Activated naive CD8-positive, alpha-beta T cell treated with anti-CD3 and anti-CD28 coated beads, Interleukin-2, amount 50 U/mL, for 24 hours (primary cell): Measurements from ENCODE around the gene ZBED5.
A peak's percentile ranks its signal among the peaks of the same experiment; 100 is the strongest.

ENCODE experiments used
- ATAC-seq: fragments of 150-1000 bp; cut with Tn5 transposase; one replicate; pipeline ENCODE4 v1.10.0; 2021
- DNase-seq: peaks from one replicate; pipeline ENCODE4 v3.0.0; 2021
- H3K27ac Mint-ChIP-seq: one replicate; pipeline ENCODE4 v1.8.0; 2021; ENCODE audit warnings: mild to moderate bottlenecking, mixed read lengths
- H3K27me3 Mint-ChIP-seq: one replicate; pipeline ENCODE4 v1.8.0; 2021; ENCODE audit warnings: mixed read lengths
- H3K36me3 Mint-ChIP-seq: one replicate; pipeline ENCODE4 v1.8.0; 2021; ENCODE audit warnings: low read depth, mixed read lengths
- H3K4me1 Mint-ChIP-seq: one replicate; pipeline ENCODE4 v1.8.0; 2021; ENCODE audit warnings: mixed read lengths
- H3K4me3 Mint-ChIP-seq: one replicate; pipeline ENCODE4 v1.8.0; 2021; ENCODE audit warnings: mild to moderate bottlenecking, moderate library complexity, mixed read lengths
- H3K9me3 Mint-ChIP-seq: one replicate; pipeline ENCODE4 v1.8.0; 2021; ENCODE audit warnings: mixed read lengths

The ZBED5 gene

GRCh38 chr11:10857709-10858438 lies at the start of gene ZBED5:
Gene ZBED5 (minus strand): TSS chr11:10858053. CDS start chr11:10854945, 3,108 bp downstream.
- Mint-ChIP-seq H3K27ac (peak within 1 kb of the TSS; percentile 98), H3K4me1 (peaks cover 48% of the 10 kb centered on the region), H3K4me3 (peak within 1 kb of the TSS; percentile 99), H3K36me3 (peaks cover 26% of the 10 kb centered on the region), H3K9me3 (no peaks in the 10 kb centered on the region), H3K27me3 (no peaks in the 10 kb centered on the region)
- ATAC-seq (peak; percentile 94), DNase-seq (peak; percentile 93)

GRCh38 chr11:10906521-10906920 lies 48.7 kb upstream of the ZBED5 start:
- Mint-ChIP-seq H3K9me3 (no peaks in the 10 kb centered on the region), H3K27me3 (peaks cover 2% of the 10 kb centered on the region), H3K36me3 (no peaks in the 10 kb centered on the region), H3K27ac (no peak overlapping the region), H3K4me1 (peaks cover 2% of the 10 kb centered on the region), H3K4me3 (no peak overlapping the region)
- DNase-seq (no peak), ATAC-seq (no peak)

- no peaks in the 10 kb centered on the region for H3K9me3 Mint-ChIP-seq
- H3K4me1 Mint-ChIP-seq: peaks cover 33% of the 10 kb centered on the region
- DNase-seq: no peak
- no peak overlapping the region for H3K4me3 Mint-ChIP-seq
- peaks cover 2% of the 10 kb centered on the region for H3K27me3 Mint-ChIP-seq
- ATAC-seq: no peak
- H3K27ac Mint-ChIP-seq: no peak overlapping the region
- H3K36me3 Mint-ChIP-seq: no peaks in the 10 kb centered on the region
Measured at GRCh38 chr11:10902301-10903063, 44.6 kb upstream of the ZBED5 start.

GRCh38 chr11:10900681-10901415 lies 43.0 kb upstream of the ZBED5 start:
- no peak for ATAC-seq
- Mint-ChIP-seq H3K27me3 (peaks cover 2% of the 10 kb centered on the region), H3K36me3 (no peaks in the 10 kb centered on the region), H3K9me3 (no peaks in the 10 kb centered on the region), H3K27ac (peak overlapping the region; percentile 79), H3K4me3 (no peak overlapping the region), H3K4me1 (peaks cover 33% of the 10 kb centered on the region)
- no peak for DNase-seq

GRCh38 chr11:10899121-10899830 lies 41.4 kb upstream of the ZBED5 start:
- DNase-seq (peak; percentile 19), ATAC-seq (peak; percentile 59)
- peaks cover 2% of the 10 kb centered on the region for H3K27me3 Mint-ChIP-seq
- peaks cover 33% of the 10 kb centered on the region for H3K4me1 Mint-ChIP-seq
- no peaks in the 10 kb centered on the region for H3K36me3 Mint-ChIP-seq
- peak overlapping the region; percentile 79 for H3K27ac Mint-ChIP-seq
- peak overlapping the region; percentile 9 for H3K4me3 Mint-ChIP-seq
- no peaks in the 10 kb centered on the region for H3K9me3 Mint-ChIP-seq

- H3K27ac Mint-ChIP-seq: peak overlapping the region; percentile 79
- ATAC-seq: no peak
- peaks cover 33% of the 10 kb centered on the region for H3K4me1 Mint-ChIP-seq
- peaks cover under 1% of the 10 kb centered on the region for H3K27me3 Mint-ChIP-seq
- H3K36me3 Mint-ChIP-seq: no peaks in the 10 kb centered on the region
- H3K9me3 Mint-ChIP-seq: no peaks in the 10 kb centered on the region
- DNase-seq: no peak
- H3K4me3 Mint-ChIP-seq: no peak overlapping the region
Measured at GRCh38 chr11:10898763-10899025, 40.8 kb upstream of the ZBED5 start.

GRCh38 chr11:10898003-10898762 lies 40.3 kb upstream of the ZBED5 start:
- Mint-ChIP-seq H3K9me3 (no peaks in the 10 kb centered on the region), H3K4me3 (no peak overlapping the region), H3K27ac (peak overlapping the region; percentile 79)

GRCh38 chr11:10897150-10897549 lies 39.3 kb upstream of the ZBED5 start:
- Mint-ChIP-seq H3K27me3 (no peaks in the 10 kb centered on the region), H3K36me3 (no peaks in the 10 kb centered on the region), H3K9me3 (no peaks in the 10 kb centered on the region)

More at GRCh38 chr11:10898003-10898762, 40.3 kb upstream of the ZBED5 start:
- Mint-ChIP-seq H3K27me3 (no peaks in the 10 kb centered on the region), H3K36me3 (no peaks in the 10 kb centered on the region), H3K4me1 (peaks cover 33% of the 10 kb centered on the region)
- ATAC-seq (no peak), DNase-seq (no peak)

GRCh38 chr11:10896493-10896892 lies 38.6 kb upstream of the ZBED5 start:
- no peak overlapping the region for H3K27ac Mint-ChIP-seq
- H3K27me3 Mint-ChIP-seq: no peaks in the 10 kb centered on the region
- no peak for ATAC-seq
- H3K9me3 Mint-ChIP-seq: no peaks in the 10 kb centered on the region
- H3K36me3 Mint-ChIP-seq: no peaks in the 10 kb centered on the region
- H3K4me1 Mint-ChIP-seq: peaks cover 31% of the 10 kb centered on the region
- no peak overlapping the region for H3K4me3 Mint-ChIP-seq
- DNase-seq: no peak

More at GRCh38 chr11:10897150-10897549, 39.3 kb upstream of the ZBED5 start:
- no peak overlapping the region for H3K4me3 Mint-ChIP-seq
- H3K27ac Mint-ChIP-seq: no peak overlapping the region
- no peak for DNase-seq
- peaks cover 33% of the 10 kb centered on the region for H3K4me1 Mint-ChIP-seq
- no peak for ATAC-seq

- H3K9me3 Mint-ChIP-seq: peaks cover 6% of the 10 kb centered on the region
- no peak for DNase-seq
- H3K4me3 Mint-ChIP-seq: no peak overlapping the region
- peaks cover 24% of the 10 kb centered on the region for H3K4me1 Mint-ChIP-seq
- H3K36me3 Mint-ChIP-seq: no peaks in the 10 kb centered on the region
- no peaks in the 10 kb centered on the region for H3K27me3 Mint-ChIP-seq
- ATAC-seq: no peak
- H3K27ac Mint-ChIP-seq: no peak overlapping the region
Measured at GRCh38 chr11:10895285-10895684, 37.4 kb upstream of the ZBED5 start.

GRCh38 chr11:10894666-10895065 lies 36.8 kb upstream of the ZBED5 start:
- peaks cover 3% of the 10 kb centered on the region for H3K36me3 Mint-ChIP-seq

GRCh38 chr11:10893714-10894151 lies 35.9 kb upstream of the ZBED5 start:
- no peak for ATAC-seq
- Mint-ChIP-seq H3K9me3 (peaks cover 12% of the 10 kb centered on the region), H3K4me1 (peaks cover 9% of the 10 kb centered on the region), H3K4me3 (no peak overlapping the region), H3K36me3 (peaks cover 4% of the 10 kb centered on the region), H3K27ac (no peak overlapping the region), H3K27me3 (no peaks in the 10 kb centered on the region)
- DNase-seq: no peak

More at GRCh38 chr11:10894666-10895065, 36.8 kb upstream of the ZBED5 start:
- no peak for DNase-seq
- ATAC-seq: no peak
- H3K9me3 Mint-ChIP-seq: peaks cover 10% of the 10 kb centered on the region
- peaks cover 18% of the 10 kb centered on the region for H3K4me1 Mint-ChIP-seq
- H3K4me3 Mint-ChIP-seq: no peak overlapping the region
- no peak overlapping the region for H3K27ac Mint-ChIP-seq
- no peaks in the 10 kb centered on the region for H3K27me3 Mint-ChIP-seq

- no peak for ATAC-seq
- H3K4me1 Mint-ChIP-seq: no peaks in the 10 kb centered on the region
- no peak overlapping the region for H3K4me3 Mint-ChIP-seq
- no peak overlapping the region for H3K27ac Mint-ChIP-seq
- H3K9me3 Mint-ChIP-seq: peaks cover 12% of the 10 kb centered on the region
- H3K36me3 Mint-ChIP-seq: peaks cover 4% of the 10 kb centered on the region
- no peaks in the 10 kb centered on the region for H3K27me3 Mint-ChIP-seq
- DNase-seq: no peak
Measured at GRCh38 chr11:10892250-10892649, 34.4 kb upstream of the ZBED5 start.
